SK-N-MC (cell line): ENCODE measurements around the gene INTU.

ENCODE experiments used
- EZH2 ChIP-seq: fragments of 200-600 bp; sonication (generic); IDR thresholded peaks from one replicate; pipeline ENCODE4 v1.6.1; 2017; ENCODE audit warnings: antibody characterized with exemption
- FOXP2 ChIP-seq: optimal IDR thresholded peaks from 2 replicates; pipeline ENCODE3; 2011; ENCODE audit warnings: mild to moderate bottlenecking, moderate library complexity; ENCODE audit not compliant: insufficient read depth; ENCODE audit errors: extremely low read length, control extremely low read depth
- POLR2AphosphoS5 ChIP-seq: IDR thresholded peaks from 2 replicates; pipeline ENCODE4 v1.6.1; 2012; ENCODE audit warnings: mild to moderate bottlenecking, low read depth, low read length, borderline replicate concordance

DNA sequence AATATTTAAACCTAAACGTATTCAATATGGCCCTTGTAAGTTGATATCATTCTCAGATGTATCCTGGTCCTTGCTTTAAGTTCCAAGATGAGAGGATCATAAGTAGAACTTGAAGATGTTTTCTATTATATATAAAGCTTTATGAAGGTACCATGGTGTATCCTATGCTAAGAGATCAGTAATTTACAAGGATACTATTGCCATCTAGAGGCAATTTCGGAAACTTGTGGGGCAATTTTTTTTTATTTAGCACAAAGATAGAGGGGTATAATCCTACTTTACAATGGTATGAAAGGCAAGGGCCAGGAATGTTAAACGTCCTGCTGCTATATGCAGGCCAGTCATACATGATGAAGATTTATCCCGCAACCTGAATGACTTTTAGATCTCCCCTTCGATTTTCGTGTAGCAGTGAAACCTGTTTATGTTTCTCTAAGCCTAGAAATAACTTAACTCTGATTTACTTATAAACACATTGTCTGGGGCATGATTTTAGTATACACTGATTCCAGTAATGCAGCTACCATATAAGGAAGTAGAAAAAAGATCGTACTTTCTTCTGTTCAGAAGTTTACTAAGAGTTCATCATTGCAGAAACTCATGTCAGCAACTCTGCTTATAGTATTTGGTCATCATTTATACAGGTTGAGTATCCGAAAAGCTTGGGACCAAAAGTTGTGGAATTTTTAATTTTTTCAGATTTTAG lies 100.0 kb downstream of the INTU start:
- no peak for TF ChIP-seq POLR2AphosphoS5
- no peak for TF ChIP-seq EZH2
- TF ChIP-seq FOXP2, result no peak
